Activated CD4-positive, alpha-beta T cell treated with anti-CD3 and anti-CD28 coated beads, Interleukin-2, amount 50 U/mL, for 24 hours (primary cell): ENCODE measurements around the gene MARCHF10.
"Not testable (repeated sequence)": the region's sequence is repeated elsewhere in the genome, so short reads cannot be mapped to it uniquely, and the experiment has no call there.

Source experiments
- DNase-seq, 2 donors: peaks; one replicate each; pipeline ENCODE4 v3.0.0-alpha.2; 2020; ENCODE audit warnings: low read depth in 1 of 2, low spot score in 1 of 2

MARCHF10 gene

DNA sequence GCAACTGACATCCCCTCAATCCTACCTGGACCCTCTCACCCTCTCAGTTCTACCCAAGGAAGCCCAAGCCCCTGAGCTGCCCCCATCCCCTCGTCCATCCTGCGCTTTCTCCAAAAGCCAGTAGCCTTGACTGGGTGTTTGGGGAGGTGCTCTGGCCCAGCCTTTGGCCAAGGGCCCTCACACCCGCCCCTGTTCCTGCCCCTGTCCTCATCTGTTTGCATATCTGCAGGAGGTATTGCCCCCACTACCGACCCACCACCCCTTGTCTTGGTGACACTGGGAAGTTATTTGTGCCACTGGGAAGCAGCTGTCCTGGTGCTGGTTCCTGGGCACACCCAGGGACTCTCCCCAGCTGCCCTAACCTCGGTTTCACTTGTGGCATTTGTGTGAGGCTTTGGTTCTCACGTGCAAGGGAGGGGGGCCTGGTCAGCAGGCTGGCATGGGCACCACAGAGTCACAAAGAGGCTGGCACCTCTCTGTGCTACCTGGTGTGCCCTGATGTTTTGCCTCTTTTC is 105.3 kb downstream of the MARCHF10 start:
- no peak for DNase-seq

DNA sequence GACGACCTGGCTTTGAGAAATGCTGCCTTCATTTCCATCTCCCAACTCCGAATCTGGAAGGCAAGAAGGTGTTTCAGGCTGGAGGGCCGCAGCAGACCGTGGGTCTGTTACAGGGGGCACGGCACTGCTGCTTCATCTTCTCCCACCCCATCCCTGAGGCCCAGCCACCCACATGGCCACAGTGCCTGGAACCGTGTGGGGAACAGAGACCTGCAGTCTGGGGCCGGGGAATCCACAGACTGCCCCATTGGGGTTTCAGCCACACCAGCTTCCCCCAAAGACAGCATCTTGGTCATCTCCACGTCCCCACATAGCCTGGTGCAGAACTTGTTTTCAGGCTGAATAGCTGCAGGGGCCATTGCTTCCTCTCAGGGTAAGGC is 106.4 kb downstream of the MARCHF10 start:
- no peak for DNase-seq

DNA sequence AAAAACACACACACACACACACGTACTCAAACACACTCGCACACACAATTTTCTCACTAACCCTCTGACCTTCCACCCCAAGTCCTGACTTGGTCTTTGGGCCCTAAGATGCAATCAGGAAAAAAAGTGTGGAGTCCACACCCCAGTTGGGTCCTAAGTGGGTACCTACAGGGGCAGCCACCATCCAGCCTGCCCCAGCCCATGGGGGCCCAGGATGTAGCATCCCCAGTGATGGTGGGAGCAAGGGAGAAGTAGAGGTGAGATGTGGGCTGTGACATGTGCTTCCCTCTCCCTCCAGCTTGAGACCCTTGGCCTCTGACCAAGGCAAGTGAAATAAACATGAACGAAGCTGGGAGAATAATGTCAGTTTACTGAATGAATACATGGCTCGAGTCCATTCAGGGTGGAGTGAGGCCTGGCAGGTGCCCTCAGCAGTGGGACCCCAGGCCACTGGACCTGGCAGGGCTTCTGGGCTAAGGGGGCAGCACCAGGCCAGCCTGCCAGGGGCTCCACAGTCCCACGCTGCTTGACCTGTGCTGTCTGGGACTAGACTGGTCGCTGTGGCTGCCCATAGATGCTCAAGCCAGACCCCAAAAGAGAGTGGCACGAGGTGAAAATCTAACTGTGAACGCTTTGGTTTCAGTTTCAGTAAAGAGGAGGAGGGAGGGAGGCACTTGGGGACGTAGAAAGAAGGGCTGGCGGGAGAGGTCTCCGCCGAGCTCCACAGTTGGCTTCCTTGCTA is 107.0 kb downstream of the MARCHF10 start:
- DNase-seq: no peak

DNA sequence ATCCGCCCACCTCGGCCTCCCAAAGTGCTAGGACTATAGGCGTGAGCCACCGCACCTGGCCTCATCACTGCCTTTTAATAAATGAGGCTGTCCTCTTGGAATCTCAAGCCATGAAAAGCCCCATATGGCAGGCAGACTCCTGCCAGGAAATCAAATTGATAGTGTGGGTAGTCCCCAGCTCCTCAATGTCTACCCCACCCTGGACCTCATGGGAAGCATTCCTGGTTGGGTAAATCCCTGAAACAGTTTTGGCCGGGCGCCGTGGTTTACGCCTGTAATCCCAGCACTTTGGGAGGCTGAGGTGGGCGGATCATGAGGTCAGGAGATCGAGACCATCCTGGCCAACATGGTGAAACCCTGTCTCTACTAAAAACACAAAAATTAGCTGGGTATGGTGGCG is 109.7 kb downstream of the MARCHF10 start:
- not testable (repeated sequence) for DNase-seq

DNA sequence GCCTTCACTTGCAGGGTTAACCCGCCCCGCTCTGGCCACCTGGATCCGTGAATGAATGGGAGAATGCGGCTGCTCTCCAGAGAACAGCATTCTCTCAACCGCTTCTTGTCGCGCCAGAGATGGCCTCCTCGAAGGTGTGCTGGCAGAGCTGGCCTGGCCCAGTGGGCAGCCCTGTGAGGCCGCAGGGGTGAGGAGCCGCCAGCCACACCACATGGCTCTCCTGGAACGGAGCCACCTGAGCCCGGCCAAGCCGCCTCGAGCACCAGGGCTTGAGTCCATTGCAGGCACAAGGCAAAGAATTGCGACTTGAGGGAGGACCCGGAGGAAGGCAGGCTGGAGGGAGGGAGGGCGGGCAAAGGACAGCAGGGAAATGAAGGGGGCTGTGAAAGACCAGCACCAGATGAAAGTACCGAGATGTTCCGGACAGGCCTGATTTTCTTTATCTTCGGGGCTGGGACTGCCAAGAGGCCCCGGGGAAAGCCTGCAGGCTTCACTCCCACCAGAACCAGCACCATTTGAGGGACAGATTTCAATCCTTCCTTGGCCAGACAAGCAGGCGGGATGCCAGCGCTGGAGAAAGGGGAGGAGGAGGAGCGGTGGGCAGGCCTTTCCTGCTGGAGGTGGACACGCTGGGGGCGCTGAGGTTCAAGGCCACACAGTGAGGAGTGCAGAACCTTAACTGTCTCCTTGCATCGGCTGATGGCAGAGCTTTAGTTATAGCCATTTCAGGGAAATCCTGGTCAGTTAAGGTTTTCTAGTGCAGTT is 111.2 kb downstream of the MARCHF10 start:
- no peak for DNase-seq

DNA sequence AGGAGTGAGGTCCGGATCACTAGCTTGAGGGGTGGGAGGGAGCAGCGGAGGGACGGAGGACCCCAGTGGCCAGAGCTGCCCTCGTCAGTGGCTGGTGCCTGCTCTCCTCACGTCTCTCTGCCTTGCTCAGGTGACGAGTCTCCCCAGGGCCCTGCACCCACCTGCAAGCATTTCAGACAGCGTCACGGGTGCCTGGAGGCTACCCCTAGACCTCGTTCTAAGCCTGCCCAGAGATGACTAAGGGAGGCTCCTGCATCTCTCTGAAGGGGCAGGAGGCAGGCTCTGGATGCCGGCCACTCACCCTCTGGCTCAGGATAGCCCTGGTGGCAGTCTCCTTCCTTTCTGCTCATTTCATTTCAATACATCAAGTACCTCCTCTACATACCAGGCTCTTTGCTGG is 111.9 kb downstream of the MARCHF10 start:
- DNase-seq: no peak

DNA sequence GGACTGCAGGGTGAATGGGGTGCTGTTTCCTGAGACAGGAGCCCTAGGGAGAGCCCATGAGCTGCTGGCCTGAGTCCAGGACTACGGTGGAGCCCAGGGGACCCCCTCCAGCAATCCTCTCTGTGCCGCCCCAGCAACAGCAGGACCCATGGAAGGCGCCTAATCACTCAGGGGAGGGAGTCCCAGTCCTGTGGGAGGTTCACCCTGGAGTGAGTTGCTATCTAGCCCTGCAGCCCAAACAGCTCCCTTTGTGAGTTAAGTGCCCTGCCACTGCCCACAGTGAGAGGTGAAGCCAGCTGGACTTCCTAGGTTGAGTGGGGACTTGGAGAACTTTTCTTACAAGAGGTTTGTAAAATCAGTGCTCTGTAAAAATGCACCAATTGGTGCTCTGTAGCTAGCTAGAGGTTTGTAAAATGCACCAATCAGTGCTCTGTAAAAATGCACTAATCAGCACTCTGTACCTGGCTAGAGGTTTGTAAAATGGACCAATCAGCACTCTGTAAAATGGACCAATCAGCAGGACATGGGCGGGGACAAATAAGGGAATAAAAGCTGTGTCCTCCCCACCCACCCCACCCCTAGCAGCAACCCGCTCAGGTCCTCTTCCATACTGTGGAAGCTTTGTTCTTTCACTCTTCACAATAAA is 112.9 kb downstream of the MARCHF10 start:
- DNase-seq: not testable (repeated sequence)

DNA sequence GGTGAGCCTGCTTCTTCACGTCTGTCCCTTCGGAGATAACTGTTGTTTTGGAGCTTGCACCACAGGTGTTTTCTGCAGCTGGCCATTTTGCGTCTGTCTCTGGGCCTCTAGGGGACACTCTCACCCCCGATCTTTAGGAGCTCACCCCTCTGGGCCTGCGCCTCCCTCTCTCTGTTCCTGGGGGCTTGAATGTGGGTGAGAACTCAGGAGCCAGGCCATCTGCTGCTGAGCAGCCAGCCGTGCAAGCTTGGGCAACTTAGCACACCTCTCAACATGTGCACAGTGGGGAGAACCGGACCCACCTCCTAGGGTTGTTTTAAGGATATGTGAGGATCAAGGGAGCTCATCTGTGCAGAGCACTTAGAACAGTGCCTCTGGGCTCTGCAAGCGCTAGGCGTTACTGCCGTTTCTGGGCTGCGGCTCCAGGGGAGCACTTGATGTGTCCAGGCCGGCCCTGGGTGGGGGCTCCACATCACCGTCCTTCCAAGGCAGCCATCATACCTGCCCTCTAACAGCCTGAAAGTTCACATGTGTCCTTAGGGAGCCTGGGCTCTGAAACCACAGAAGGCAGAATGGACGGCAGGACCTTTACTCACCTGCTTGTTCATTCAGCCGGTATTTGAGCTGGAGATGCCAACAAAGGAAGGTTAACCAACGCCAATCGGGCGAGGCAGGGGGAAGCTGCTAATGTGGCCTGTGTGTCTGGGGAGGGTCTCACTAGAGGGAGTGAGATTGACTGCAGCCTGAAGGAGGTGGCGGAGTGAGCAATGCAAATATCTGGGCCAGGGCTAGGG is 114.3 kb downstream of the MARCHF10 start:
- DNase-seq: no peak

DNA sequence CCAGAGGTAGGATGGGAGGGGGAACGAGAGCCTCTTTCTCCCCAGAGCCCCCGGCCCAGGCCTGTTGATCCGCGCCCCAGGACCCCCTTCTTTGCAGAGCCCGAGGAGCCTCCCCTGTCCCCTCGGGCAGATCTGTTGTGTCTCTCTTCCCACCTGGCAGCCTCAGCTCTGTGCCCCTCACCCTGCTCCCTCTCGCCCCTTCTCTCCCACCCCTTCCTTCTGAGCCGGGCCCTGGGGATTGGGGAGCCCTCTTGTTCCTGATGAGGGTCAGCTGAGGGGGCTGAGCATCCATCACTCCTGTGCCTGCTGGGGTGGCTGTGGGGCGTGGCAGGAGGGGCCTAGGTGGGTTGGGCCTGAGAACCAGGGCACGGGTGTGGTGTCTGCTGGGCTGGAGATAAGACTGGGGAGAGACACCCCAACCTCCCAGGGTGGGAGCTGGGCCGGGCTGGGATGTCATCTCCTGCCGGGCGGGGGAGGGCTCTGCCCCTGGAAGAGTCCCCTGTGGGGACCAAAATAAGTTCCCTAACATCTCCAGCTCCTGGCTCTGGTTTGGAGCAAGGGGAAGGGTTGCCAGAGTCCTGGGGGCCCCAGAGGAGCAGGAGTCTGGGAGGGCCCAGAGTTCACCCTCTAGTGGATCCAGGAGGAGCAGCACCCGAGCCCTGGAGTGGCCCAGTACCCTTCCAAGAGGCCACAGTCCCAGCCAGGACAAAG is 115.2 kb downstream of the MARCHF10 start:
- DNase-seq: no peak

DNA sequence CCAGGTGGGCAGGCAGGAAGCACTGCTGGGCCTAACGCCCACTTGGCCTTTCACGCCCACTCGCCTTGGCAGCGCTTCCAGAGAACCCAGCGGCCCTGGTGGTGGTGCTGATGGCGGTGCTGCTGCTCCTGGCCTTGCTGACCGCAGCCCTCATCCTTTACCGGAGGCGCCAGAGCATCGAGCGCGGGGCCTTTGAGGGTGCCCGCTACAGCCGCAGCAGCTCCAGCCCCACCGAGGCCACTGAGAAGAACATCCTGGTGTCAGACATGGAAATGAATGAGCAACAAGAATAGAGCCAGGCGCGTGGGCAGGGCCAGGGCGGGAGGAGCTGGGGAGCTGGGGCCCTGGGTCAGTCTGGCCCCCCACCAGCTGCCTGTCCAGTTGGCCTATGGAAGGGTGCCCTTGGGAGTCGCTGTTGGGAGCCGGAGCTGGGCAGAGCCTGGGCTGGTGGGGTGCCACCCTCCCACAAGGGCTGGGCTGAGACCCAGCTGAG is 115.9 kb downstream of the MARCHF10 start:
- DNase-seq: no peak

DNA sequence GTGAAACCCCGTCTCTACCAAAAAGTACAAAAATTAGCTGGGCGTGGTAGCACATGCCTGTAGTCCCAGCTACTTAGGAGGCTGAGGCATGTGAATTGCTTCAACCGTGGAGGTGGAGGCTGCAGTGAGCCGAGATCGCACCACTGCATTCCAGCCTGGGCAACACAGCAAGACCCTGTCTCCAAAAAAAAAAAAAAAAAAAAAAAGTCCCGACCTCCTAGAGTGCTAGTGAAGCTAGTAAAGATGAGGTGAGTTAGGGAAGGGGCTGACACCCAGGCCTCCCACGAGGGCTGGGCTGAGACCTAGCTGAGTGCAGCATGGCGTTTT is 116.6 kb downstream of the MARCHF10 start:
- not testable (repeated sequence) for DNase-seq

DNA sequence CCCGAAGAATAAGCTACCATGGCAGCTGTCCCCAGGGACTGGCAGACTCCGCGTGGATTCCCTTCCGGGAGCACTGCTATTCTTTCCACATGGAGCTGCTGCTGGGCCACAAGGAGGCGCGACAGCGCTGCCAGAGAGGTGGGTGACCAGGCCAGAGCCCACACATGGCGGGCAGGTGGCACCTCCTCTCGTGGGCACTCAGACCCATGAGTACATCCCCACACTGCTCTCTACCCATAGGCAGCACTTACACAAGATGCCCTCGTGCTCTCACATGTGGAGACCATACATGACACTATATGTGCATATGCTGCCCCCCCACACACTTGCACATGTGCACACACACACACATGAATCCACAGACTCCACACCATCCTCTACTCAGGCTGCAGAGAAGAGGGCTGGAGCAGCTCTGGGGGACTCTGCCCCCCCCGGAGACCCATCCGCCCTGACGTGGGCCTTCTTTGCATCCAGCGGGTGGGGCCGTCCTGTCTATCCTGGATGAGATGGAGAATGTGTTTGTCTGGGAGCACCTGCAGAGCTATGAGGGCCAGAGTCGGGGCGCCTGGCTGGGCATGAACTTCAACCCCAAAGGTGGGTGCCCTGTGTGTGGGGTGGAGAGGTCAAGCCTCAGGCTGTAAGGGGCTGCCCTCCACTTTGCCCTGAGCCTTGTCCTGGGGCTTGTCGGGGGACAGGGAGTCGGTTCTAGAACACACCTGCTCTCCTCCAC is 117.8 kb downstream of the MARCHF10 start:
- DNase-seq: no peak

DNA sequence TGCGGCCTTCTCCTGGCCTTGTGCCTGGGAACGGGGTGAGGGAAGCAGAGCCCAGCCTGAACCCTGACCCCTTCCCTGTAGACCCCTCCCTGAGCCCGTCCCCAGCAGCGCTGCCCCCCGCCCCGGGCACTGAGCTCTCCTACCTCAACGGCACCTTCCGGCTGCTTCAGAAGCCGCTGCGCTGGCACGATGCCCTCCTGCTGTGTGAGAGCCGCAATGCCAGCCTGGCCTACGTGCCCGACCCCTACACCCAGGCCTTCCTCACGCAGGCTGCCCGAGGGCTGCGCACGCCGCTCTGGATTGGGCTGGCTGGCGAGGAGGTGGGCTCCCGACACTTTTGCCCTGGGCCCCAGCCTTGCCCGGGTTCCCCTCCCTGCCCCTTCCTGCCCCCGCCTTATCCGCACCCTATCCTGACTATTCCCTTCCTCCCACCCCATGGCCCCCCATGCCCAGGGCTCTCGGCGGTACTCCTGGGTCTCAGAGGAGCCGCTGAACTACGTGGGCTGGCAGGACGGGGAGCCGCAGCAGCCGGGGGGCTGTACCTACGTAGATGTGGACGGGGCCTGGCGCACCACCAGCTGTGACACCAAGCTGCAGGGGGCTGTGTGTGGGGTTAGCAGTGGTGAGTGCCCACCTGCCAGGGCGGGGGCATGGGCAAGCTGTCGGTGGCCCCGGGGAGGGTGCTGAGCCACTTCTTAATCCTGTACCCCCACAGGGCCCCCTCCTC is 118.5 kb downstream of the MARCHF10 start:
- no peak for DNase-seq

DNA sequence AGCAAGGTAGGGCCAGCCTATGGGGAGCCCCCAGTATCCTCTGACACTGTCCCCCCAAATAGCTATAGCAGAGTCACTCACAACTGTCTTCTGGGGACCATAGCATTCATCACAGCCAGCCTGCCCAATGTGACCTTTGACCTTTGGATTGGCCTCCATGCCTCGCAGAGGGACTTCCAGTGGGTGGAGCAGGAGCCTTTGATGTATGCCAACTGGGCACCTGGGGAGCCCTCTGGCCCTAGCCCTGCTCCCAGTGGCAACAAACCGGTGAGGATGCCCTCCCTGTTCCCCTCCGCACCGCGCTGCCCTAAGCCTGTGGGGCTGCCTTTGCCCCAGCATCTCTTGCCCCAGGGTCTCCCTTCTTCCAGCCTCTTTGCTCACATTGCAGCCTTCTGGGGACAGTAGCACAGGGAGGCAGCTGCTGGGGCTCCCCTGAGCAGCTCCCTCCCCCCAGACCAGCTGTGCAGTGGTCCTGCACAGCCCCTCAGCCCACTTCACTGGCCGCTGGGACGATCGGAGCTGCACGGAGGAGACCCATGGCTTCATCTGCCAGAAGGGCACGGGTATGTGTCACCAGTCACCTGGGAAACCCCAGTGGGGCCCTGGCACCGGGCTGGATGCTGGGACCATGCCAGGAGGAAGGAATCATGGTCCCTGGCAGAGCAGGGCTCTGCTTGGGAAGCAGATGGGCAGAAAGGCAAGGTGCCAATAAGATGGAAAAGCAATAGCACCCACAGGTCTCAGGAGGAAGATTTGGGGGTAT is 119.5 kb downstream of the MARCHF10 start:
- DNase-seq: no peak

DNA sequence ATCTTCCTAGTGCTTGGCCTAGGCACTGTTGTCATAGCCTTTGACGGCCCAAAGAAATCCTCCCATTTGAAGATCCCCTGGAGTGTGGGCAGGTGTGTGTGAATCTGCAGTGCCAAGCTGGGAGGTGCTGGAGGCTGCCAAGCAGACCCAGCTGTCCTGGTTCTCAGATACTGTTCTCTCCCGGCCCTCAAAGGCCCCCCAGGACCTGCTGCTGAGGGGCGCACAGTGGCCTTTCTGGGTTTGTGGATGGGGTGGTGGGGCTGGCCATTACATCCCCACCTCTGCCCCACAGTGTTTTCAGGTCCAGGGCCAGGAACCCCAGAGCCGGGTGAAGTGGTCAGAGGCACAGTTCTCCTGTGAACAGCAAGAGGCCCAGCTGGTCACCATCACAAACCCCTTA is 120.1 kb downstream of the MARCHF10 start:
- DNase-seq: no peak

DNA sequence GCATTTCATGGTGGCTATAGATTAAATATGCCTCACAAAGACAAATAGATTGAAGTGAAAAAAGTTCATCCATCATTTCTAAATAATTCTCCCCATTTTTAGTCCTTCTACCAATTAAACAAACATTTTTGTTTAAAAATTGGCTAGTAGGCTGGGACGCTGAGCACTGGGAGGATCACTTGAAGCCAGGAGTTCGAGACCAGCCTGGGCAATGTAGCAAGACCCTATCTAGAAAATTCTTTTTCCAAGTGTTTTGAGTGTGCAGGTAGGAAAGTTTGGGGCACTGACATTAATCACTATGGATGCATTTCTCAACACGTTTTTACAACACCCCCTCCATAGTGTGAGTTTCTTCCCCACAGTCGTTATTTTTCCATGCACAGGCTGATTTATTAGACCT is 123.9 kb downstream of the MARCHF10 start:
- no peak for DNase-seq

DNA sequence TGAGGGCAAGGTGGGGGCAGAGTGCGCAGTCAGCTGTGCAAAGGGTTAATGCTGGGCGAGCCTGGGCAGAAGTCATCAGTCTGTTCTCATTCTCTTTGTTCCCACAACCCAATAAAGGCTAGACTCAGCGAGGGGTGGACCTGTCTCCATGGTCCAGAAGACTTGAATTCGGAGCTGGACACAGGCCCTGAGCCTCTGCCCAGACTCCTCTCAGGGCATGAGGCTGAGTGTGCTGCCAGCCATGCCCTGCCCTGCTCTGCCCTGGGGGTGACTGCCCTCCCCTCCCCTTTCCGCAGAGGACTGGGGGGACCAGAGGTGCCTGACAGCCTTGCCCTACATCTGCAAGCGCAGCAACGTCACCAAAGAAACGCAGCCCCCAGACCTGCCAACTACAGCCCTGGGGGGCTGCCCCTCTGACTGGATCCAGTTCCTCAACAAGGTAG is 126.2 kb downstream of the MARCHF10 start:
- no peak for DNase-seq
